Measurements from ENCODE around the gene HSPA4L.

Gene HSPA4L

DNA sequence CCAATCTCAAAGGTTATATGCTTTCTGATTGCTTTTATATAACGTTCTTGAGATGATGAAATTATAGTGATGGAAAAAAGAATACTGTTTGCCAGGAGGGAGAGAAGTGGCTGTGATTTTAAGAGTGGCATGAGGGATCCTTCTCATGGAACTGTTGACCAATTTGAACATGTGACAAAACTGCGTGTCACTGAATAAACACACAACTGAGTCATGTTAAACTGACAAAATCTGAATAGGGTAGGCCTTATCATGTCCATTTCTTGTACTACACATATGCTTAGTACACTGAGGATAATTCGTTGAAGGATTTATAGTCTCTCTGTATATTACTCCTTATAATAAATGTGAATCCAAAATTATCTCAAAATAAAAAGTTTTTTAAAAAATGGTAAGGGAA is 22.2 kb upstream of the HSPA4L start:
- DNase-seq (ENCODE audit: low spot score) (no peak), ATAC-seq (ENCODE audit: low read depth) (no peak; the same call in 2 of the 3 replicates)
- Histone ChIP-seq H3K4me3 (ENCODE audit: severe bottlenecking) (no peak overlapping the region), H3K4me1 (ENCODE audit: insufficient read depth, poor library complexity, severe bottlenecking) (no peaks in the 10 kb centered on the region), H3K9me3 (ENCODE audit: severe bottlenecking) (no peaks in the 10 kb centered on the region), H3K27me3 (ENCODE audit: insufficient read depth, poor library complexity, severe bottlenecking) (no peaks in the 10 kb centered on the region), H3K36me3 (ENCODE audit: low read depth) (no peaks in the 10 kb centered on the region), H3K27ac (ENCODE audit: poor library complexity, severe bottlenecking) (no peak overlapping the region)
- TF ChIP-seq CTCF (IDR thresholded peaks at IDR 0.05; ENCODE audit: poor library complexity, severe bottlenecking), result no peak

DNA sequence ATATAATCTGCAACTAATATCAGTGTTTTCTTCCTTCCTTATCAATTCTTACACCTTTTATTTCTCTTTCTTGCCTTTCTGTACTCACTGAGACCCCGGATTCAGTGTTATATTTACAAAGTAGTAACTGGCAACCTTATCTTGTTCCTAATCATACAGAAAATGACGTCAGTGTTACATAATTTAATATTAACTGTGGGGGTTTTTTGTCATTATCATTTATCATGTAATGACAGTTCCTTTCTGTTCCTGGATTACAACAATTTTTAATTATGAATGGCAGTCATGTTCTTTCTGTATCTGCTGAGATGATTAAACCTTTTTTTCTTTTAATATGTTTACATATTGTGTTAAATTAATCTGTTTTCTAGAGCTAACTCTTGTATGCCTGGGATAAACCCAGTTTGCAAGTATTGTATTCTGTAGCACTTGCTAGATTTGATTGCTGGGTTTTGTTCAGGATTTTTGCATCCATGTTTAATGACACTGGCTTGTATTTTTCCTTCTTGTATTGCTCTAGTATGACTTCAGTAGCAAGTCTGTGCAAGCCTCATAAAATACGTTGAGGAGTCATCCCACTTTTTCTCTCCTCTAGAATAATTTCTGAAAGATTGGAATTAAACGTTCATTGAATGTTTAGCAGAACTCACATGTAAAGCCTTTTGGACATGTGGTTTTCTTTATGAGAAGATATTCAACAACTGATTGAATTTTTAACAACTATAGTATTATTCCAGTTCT is 10.4 kb upstream of the HSPA4L start:
- TF ChIP-seq CTCF (IDR thresholded peaks at IDR 0.05; ENCODE audit: poor library complexity, severe bottlenecking), result no peak
- H3K36me3 ChIP-seq (ENCODE audit: low read depth), result no peaks in the 10 kb centered on the region
- no peaks in the 10 kb centered on the region for H3K9me3 ChIP-seq (ENCODE audit: severe bottlenecking)
- peaks cover 10% of the 10 kb centered on the region for H3K4me1 ChIP-seq (ENCODE audit: insufficient read depth, poor library complexity, severe bottlenecking)
- ATAC-seq (ENCODE audit: low read depth) (no peak), DNase-seq (ENCODE audit: low spot score) (no peak)
- no peaks in the 10 kb centered on the region for H3K27me3 ChIP-seq (ENCODE audit: insufficient read depth, poor library complexity, severe bottlenecking)
- no peak overlapping the region for H3K27ac ChIP-seq (ENCODE audit: poor library complexity, severe bottlenecking)
- H3K4me3 ChIP-seq (ENCODE audit: severe bottlenecking), result no peak overlapping the region

DNA sequence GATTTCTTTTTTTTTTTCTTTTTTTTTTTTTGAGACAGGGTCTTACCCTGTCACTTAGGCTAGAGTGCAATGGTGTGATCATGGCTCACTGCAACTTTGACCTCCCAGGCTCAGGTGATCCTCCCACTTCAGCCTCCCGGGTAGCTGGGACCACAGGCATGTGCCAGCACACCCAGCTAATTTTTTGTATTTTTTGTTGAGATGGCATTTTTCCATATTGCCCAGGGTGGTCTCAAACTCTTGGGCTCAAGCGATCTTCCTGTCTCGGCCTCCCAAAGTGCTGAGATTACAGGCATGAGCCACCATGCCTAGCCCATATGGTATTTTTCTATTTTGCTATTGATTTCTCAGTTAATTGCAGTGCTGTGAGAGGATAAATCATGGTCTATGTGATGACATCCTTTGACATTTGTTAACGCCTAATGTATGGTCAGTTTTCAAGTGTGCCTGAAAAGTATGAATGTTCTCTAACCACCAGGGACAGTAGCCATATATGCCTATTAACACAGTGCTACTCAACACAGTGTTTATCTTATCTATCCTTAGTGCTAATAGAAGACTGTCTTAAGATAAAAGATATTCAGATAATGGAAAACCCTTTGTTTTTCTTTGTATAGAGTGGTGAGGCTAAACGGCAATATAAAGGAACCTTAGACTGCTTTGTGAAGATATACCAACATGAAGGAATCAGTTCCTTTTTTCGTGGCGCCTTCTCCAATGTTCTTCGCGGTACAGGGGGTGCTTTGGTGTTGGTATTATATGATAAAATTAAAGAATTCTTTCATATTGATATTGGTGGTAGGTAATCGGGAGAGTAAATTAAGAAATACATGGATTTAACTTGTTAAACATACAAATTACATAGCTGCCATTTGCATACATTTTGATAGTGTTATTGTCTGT is 9.1 kb upstream of the HSPA4L start:
- H3K4me3 ChIP-seq (ENCODE audit: severe bottlenecking), result no peak overlapping the region
- no peaks in the 10 kb centered on the region for H3K9me3 ChIP-seq (ENCODE audit: severe bottlenecking)
- H3K27me3 ChIP-seq (ENCODE audit: insufficient read depth, poor library complexity, severe bottlenecking), result no peaks in the 10 kb centered on the region
- DNase-seq (ENCODE audit: low spot score) (no peak), ATAC-seq (ENCODE audit: low read depth) (no peak)
- no peak for TF ChIP-seq CTCF (IDR thresholded peaks at IDR 0.05; ENCODE audit: poor library complexity, severe bottlenecking)
- no peaks in the 10 kb centered on the region for H3K36me3 ChIP-seq (ENCODE audit: low read depth)
- H3K4me1 ChIP-seq (ENCODE audit: insufficient read depth, poor library complexity, severe bottlenecking), result peaks cover 10% of the 10 kb centered on the region
- no peak overlapping the region for H3K27ac ChIP-seq (ENCODE audit: poor library complexity, severe bottlenecking)

- no peak for TF ChIP-seq CTCF (IDR thresholded peaks at IDR 0.05; ENCODE audit: poor library complexity, severe bottlenecking)
- Histone ChIP-seq H3K27me3 (ENCODE audit: insufficient read depth, poor library complexity, severe bottlenecking) (no peaks in the 10 kb centered on the region), H3K36me3 (ENCODE audit: low read depth) (no peaks in the 10 kb centered on the region), H3K4me1 (ENCODE audit: insufficient read depth, poor library complexity, severe bottlenecking) (peaks cover 10% of the 10 kb centered on the region), H3K4me3 (ENCODE audit: severe bottlenecking) (no peak overlapping the region), H3K9me3 (ENCODE audit: severe bottlenecking) (no peaks in the 10 kb centered on the region), H3K27ac (ENCODE audit: poor library complexity, severe bottlenecking) (no peak overlapping the region)
- DNase-seq (ENCODE audit: low spot score) (no peak), ATAC-seq (ENCODE audit: low read depth) (no peak)
Observed at GRCh38 chr4:127775843-127776242, 6.3 kb upstream of the HSPA4L start.

All from RWPE2 (cell line).